22Rv1 (cell line): ENCODE data around the gene WRNIP1.

Experiments
- CTCF ChIP-seq: fragments of 450-650 bp; IDR thresholded peaks from 2 replicates; pipeline ENCODE4 v1.5.1; 2017; ENCODE audit warnings: mild to moderate bottlenecking
- ZFX ChIP-seq: fragments of 450-650 bp; IDR thresholded peaks from 2 replicates; pipeline ENCODE4 v1.6.1; 2017; ENCODE audit warnings: antibody characterized with exemption, borderline replicate concordance

- TF ChIP-seq CTCF (no peak), ZFX (no peak)
Observed at GRCh38 chr6:2786269-2786668, 21.1 kb downstream of the WRNIP1 start.
